Mucosa of rectum (tissue), 2 donors: ENCODE results near the gene TBC1D3B.
"Not testable (repeated sequence)": the region's sequence is repeated elsewhere in the genome, so short reads cannot be mapped to it uniquely, and the experiment has no call there.

Experiments
- H3K27ac ChIP-seq, 2 donors: one replicate each; pipeline ENCODE4 v1.7.0; 2013; ENCODE audit warnings: inconsistent platforms in 2 of 2, low read depth in 2 of 2, low read length in 2 of 2
- H3K27me3 ChIP-seq, 2 donors: one replicate each; pipeline ENCODE4 v1.7.0; 2013; ENCODE audit warnings: low read length in 2 of 2; ENCODE audit not compliant: control insufficient read depth in 2 of 2, insufficient read depth in 2 of 2
- H3K36me3 ChIP-seq, 2 donors: one replicate each; pipeline ENCODE4 v1.7.0; 2013; ENCODE audit warnings: low read length in 2 of 2; ENCODE audit not compliant: control insufficient read depth in 2 of 2, insufficient read depth in 2 of 2
- H3K4me1 ChIP-seq, 2 donors: one replicate each; pipeline ENCODE4 v1.7.0; 2013; ENCODE audit warnings: low read length in 2 of 2, mild to moderate bottlenecking in 1 of 2; ENCODE audit not compliant: control insufficient read depth in 2 of 2, insufficient read depth in 2 of 2
- H3K4me3 ChIP-seq, 2 donors: one replicate each; pipeline ENCODE4 v1.7.0; 2013; ENCODE audit warnings: low read length in 2 of 2
- H3K9ac ChIP-seq, 2 donors: one replicate each; pipeline ENCODE4 v1.7.0; 2013; ENCODE audit warnings: low read length in 2 of 2, low read depth in 1 of 2, mild to moderate bottlenecking in 1 of 2
- H3K9me3 ChIP-seq, 2 donors: one replicate each; pipeline ENCODE4 v1.7.0; 2013; ENCODE audit warnings: low read length in 2 of 2; ENCODE audit not compliant: control insufficient read depth in 2 of 2
- donor health status: healthy.
- donor health status: Normal muscosa, but diverticular disease.

TBC1D3B gene

GRCh38 chr17:36201102-36201501 lies 24.7 kb upstream of the TBC1D3B start:
- H3K36me3 ChIP-seq, H3K4me1 ChIP-seq, H3K9ac ChIP-seq, H3K9me3 ChIP-seq, H3K4me3 ChIP-seq, H3K27me3 ChIP-seq, H3K27ac ChIP-seq: not testable (repeated sequence)

DNA sequence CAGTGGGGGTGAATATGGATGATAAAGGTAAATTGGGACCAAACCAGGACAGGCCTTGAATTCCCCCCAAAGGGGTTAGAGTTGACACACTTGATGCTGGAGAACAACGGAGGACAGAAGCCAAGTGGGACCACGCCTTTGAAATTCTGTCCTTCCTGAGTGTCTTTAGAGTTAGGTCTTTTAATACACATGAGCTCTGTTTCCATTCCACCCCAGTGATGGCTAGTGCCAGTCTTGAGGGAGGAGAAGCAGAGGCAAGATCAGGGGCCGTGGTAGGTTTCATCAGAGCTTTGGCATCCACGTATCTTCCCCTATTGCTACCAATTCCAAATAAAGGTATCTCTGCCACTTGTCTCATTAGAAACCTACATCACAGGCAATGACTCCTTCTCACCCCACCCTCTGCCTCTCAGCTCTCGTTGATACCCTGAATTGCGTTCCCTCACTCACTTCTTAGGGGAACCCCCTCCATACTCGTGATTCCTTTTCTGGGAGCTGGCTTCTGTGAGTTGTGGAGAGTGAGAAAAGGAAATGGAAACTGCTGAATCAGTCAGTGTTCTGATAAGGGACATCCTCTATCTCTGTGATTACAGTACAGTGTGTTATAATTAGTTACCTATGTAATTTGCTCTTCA lies 22.5 kb upstream of the TBC1D3B start:
- H3K27ac ChIP-seq: no peak overlapping the region
- H3K27me3 ChIP-seq: peaks cover 0 to 2% of the 10 kb centered on the region in 2 donors
- H3K9ac ChIP-seq: no peak overlapping the region
- H3K4me3 ChIP-seq: no peak overlapping the region
- no peaks in the 10 kb centered on the region for H3K9me3 ChIP-seq
- no peaks in the 10 kb centered on the region for H3K36me3 ChIP-seq
- H3K4me1 ChIP-seq: no peaks in the 10 kb centered on the region

- H3K4me1 ChIP-seq: no peaks in the 10 kb centered on the region
- H3K27me3 ChIP-seq: peaks cover 0 to 2% of the 10 kb centered on the region in 2 donors
- no peak overlapping the region for H3K9ac ChIP-seq
- H3K36me3 ChIP-seq: no peaks in the 10 kb centered on the region
- no peaks in the 10 kb centered on the region for H3K9me3 ChIP-seq
- H3K27ac ChIP-seq: no peak overlapping the region
- H3K4me3 ChIP-seq: no peak overlapping the region
Observed at GRCh38 chr17:36197387-36197703, 20.9 kb upstream of the TBC1D3B start.

- Histone ChIP-seq H3K9me3 (no peaks in the 10 kb centered on the region), H3K4me1 (no peaks in the 10 kb centered on the region), H3K27me3 (peaks cover 0 to 2% of the 10 kb centered on the region in 2 donors), H3K27ac (no peak overlapping the region), H3K36me3 (no peaks in the 10 kb centered on the region), H3K9ac (no peak overlapping the region), H3K4me3 (no peak overlapping the region)
Observed at GRCh38 chr17:36196131-36196486, 19.7 kb upstream of the TBC1D3B start.

- H3K27ac ChIP-seq: no peak overlapping the region
- H3K4me3 ChIP-seq: no peak overlapping the region
- no peak overlapping the region for H3K9ac ChIP-seq
- no peaks in the 10 kb centered on the region for H3K9me3 ChIP-seq
- H3K4me1 ChIP-seq: no peaks in the 10 kb centered on the region
- peaks cover 0 to 2% of the 10 kb centered on the region in 2 donors for H3K27me3 ChIP-seq
- no peaks in the 10 kb centered on the region for H3K36me3 ChIP-seq
Observed at GRCh38 chr17:36195434-36196130, 19.1 kb upstream of the TBC1D3B start.

DNA sequence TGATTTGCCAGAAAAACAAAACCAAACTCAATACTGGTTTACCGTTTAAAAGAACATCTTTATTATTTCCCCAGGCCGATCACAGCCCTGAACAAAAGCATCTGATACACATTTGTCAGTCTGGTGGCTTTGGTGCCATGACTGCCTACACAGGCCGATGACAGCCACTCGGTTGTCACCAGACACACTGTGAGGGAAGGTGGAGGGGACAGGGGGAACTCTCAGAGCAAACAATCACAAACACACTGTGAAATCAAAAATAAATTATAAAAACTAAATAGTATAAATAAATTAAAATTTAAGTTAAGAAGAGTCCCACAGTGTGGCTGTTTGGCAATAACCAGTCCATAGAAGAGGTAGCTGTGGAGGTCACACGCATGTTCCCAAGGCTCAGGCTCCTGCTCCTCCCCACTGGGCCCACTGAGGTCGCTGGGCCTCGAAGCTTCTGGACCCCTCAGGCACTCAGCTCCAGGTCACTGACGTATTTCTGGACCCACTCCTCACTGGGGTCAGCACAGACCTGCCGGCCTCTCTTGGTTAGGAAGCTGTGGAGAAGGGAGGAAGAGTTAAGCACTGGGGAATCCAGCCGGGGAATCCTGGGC lies 18.5 kb upstream of the TBC1D3B start:
- H3K27ac ChIP-seq, H3K36me3 ChIP-seq, H3K4me3 ChIP-seq, H3K9me3 ChIP-seq, H3K27me3 ChIP-seq, H3K9ac ChIP-seq, H3K4me1 ChIP-seq: not testable (repeated sequence)

- H3K9ac ChIP-seq, H3K36me3 ChIP-seq, H3K9me3 ChIP-seq, H3K4me3 ChIP-seq, H3K27ac ChIP-seq, H3K27me3 ChIP-seq, H3K4me1 ChIP-seq: not testable (repeated sequence)
Observed at GRCh38 chr17:36194147-36194831, 17.9 kb upstream of the TBC1D3B start.

DNA sequence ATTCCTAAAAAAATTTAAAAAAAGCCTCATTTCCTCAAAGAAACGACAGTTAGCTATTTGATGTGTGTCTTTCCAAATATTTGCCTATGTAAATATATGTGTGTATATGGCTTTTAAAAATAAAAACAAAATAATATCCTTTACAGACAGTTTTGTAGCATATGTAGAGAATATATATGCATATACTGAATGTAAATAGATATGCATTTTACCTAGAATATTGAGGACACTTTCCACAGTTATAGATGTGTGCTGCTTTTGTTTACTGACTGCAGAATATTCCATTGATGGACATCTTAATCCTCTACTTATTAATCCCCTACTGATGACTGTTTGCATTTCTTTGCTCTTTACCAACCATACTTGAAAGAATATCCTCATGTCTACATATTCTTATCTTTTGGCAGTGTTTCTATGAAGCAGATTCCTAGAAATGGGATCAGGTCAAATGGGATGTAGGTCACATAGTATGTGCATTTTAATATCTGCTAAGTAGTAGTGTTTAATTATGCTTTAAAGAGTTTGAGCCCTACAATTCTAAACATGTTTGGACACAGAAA lies 16.9 kb upstream of the TBC1D3B start:
- Histone ChIP-seq H3K4me1 (no peaks in the 10 kb centered on the region), H3K27ac (no peak overlapping the region), H3K9me3 (no peaks in the 10 kb centered on the region), H3K4me3 (no peak overlapping the region), H3K9ac (no peak overlapping the region), H3K36me3 (no peaks in the 10 kb centered on the region), H3K27me3 (peaks cover 0 to 2% of the 10 kb centered on the region in 2 donors)

- not testable (repeated sequence) for H3K27ac ChIP-seq, H3K9ac ChIP-seq, H3K36me3 ChIP-seq, H3K9me3 ChIP-seq, H3K27me3 ChIP-seq, H3K4me1 ChIP-seq, H3K4me3 ChIP-seq
Observed at GRCh38 chr17:36190549-36191330, 14.3 kb upstream of the TBC1D3B start.
